H1 (cell line): ENCODE data around the gene DNER. TPM values are rescaled to one million over a fixed set of nuclear protein-coding genes. Genes with fewer than 3 reads are reported as not detected.

Source experiments
- CTCF ChIA-PET: fragments of 300-600 bp; sonication (Branson Sonifier 250); formaldehyde crosslinking; loops from one replicate; lab custom pipeline; 2021; ENCODE audit not compliant: partially characterized antibody; lab: Charles Lee
- POLR2A ChIA-PET: fragments of 300-600 bp; sonication (Branson Sonifier 250); formaldehyde crosslinking; loops from one replicate; lab custom pipeline; 2021; ENCODE audit warnings: inconsistent platforms; ENCODE audit not compliant: partially characterized antibody; lab: Charles Lee
- DNase-seq, 2 experiments: peaks; one replicate each; pipeline versions ENCODE4 v3.0.0 to v3.0.0-alpha.2; 2010 to 2022; ENCODE audit warnings: low spot score in 2 of 2, low read depth in 1 of 2, mixed read lengths in 1 of 2
- FAIRE-seq: peaks from 2 replicates; lab custom pipeline; 2011; peaks lifted over from hg19 to GRCh38; lab: Jason Lieb, UNC
- H2AFZ ChIP-seq: 2 replicates; pipeline ENCODE4 v1.8.1; 2012; ENCODE audit warnings: low read length, inconsistent platforms
- H2AK5ac ChIP-seq: 2 replicates; pipeline ENCODE4 v1.6.1; 2013; ENCODE audit warnings: low read depth, low read length
- H2BK120ac ChIP-seq: replicated peaks from 2 replicates; pipeline ENCODE3; 2013; ENCODE audit warnings: low read depth, low read length, inconsistent platforms
- H2BK12ac ChIP-seq: 2 replicates; pipeline ENCODE4 v1.6.1; 2013; ENCODE audit warnings: low read depth, low read length
- H2BK15ac ChIP-seq: 2 replicates; pipeline ENCODE4 v1.6.1; 2013; ENCODE audit warnings: low read length
- H2BK20ac ChIP-seq: 2 replicates; pipeline ENCODE4 v1.6.1; 2013; ENCODE audit warnings: low read length
- H2BK5ac ChIP-seq: 2 replicates; pipeline ENCODE4 v1.6.1; 2013; ENCODE audit warnings: low read depth, low read length
- H3K14ac ChIP-seq: 2 replicates; pipeline ENCODE4 v1.6.1; 2013; ENCODE audit warnings: inconsistent platforms; ENCODE audit not compliant: insufficient read length
- H3K18ac ChIP-seq: 2 replicates; pipeline ENCODE4 v1.6.1; 2013; ENCODE audit warnings: low read length; ENCODE audit errors: extremely low read depth
- H3K23ac ChIP-seq: 2 replicates; pipeline ENCODE4 v1.6.1; 2013; ENCODE audit warnings: inconsistent platforms; ENCODE audit not compliant: insufficient read length
- H3K23me2 ChIP-seq: 2 replicates; pipeline ENCODE4 v1.6.1; 2013; ENCODE audit warnings: low read depth, low read length
- H3K27ac ChIP-seq: 2 replicates; pipeline ENCODE4 v1.6.1; 2011; ENCODE audit warnings: low read depth, low read length, inconsistent platforms
- H3K27me3 ChIP-seq, 4 experiments: replicated peaks in 1 of 4; 1 replicate in 1 of 4; 2 replicates in 3 of 4; pipeline versions ENCODE4 v1.6.1 to v1.8.1; 2011 to 2013; ENCODE audit warnings: low read length in 3 of 4, mild to moderate bottlenecking in 3 of 4, inconsistent platforms in 2 of 4, mixed read lengths in 2 of 4, moderate library complexity in 1 of 4; ENCODE audit not compliant: control insufficient read depth in 3 of 4, insufficient read depth in 3 of 4; ENCODE audit errors: extremely low read depth in 1 of 4
- H3K36me3 ChIP-seq, 4 experiments: 2 replicates each; pipeline versions ENCODE4 v1.6.1 to v1.8.1; 2011 to 2013; ENCODE audit warnings: mild to moderate bottlenecking in 4 of 4, low read length in 3 of 4, moderate library complexity in 2 of 4, control low read depth in 1 of 4, inconsistent platforms in 1 of 4; ENCODE audit not compliant: insufficient read depth in 4 of 4, control insufficient read depth in 2 of 4
- H3K4ac ChIP-seq: replicated peaks from 2 replicates; pipeline ENCODE3; 2013; ENCODE audit warnings: low read length, low read depth, mixed read lengths, inconsistent platforms; ENCODE audit not compliant: insufficient read length
- H3K4me1 ChIP-seq, 4 experiments: replicated peaks in 1 of 4; 1 replicate in 1 of 4; 2 replicates in 3 of 4; pipeline versions ENCODE4 v1.6.1 to v1.8.1; 2011 to 2013; ENCODE audit warnings: low read length in 3 of 4, inconsistent platforms in 2 of 4, mixed read lengths in 1 of 4; ENCODE audit not compliant: insufficient read depth in 4 of 4, control insufficient read depth in 3 of 4
- H3K4me2 ChIP-seq, 2 experiments: 2 replicates each; pipeline versions ENCODE4 v1.6.1 to v1.8.1; 2011 to 2013; ENCODE audit warnings: low read depth in 2 of 2, low read length in 2 of 2, control low read depth in 1 of 2, inconsistent platforms in 1 of 2, mild to moderate bottlenecking in 1 of 2; ENCODE audit not compliant: insufficient read depth in 1 of 2
- H3K4me3 ChIP-seq, 4 experiments: fragments of 200-600, 300-600 bp in 1 of 4; sonication (generic), shearing (Covaris generic), sonication (Bioruptor Twin) in 1 of 4; 2 replicates each; pipeline versions ENCODE4 v1.5.1 to v1.8.1; 2011 to 2016; ENCODE audit warnings: low read length in 4 of 4, low read depth in 3 of 4, control low read depth in 2 of 4, inconsistent platforms in 2 of 4, mild to moderate bottlenecking in 2 of 4, mixed read lengths in 1 of 4, moderate library complexity in 1 of 4; ENCODE audit not compliant: insufficient read depth in 2 of 4; ENCODE audit errors: extremely low read depth in 1 of 4
- H3K56ac ChIP-seq: replicated peaks from 2 replicates; pipeline ENCODE3; 2013; ENCODE audit warnings: low read depth, mild to moderate bottlenecking, mixed read lengths, low read length, inconsistent platforms; ENCODE audit not compliant: insufficient read length
- H3K79me1 ChIP-seq: 2 replicates; pipeline ENCODE4 v1.6.1; 2013; ENCODE audit warnings: low read depth, low read length, control low read depth
- H3K79me2 ChIP-seq, 2 experiments: 2 replicates each; pipeline versions ENCODE4 v1.6.1 to v1.8.1; 2012 to 2013; ENCODE audit warnings: low read length in 2 of 2, mild to moderate bottlenecking in 2 of 2, inconsistent platforms in 1 of 2; ENCODE audit not compliant: insufficient read depth in 2 of 2, control insufficient read depth in 1 of 2
- H3K9ac ChIP-seq, 4 experiments: replicated peaks in 1 of 4; 1 replicate in 1 of 4; 2 replicates in 3 of 4; pipeline versions ENCODE4 v1.6.1 to v1.8.1; 2011 to 2013; ENCODE audit warnings: low read depth in 3 of 4, low read length in 3 of 4, control low read depth in 2 of 4, mild to moderate bottlenecking in 2 of 4, moderate library complexity in 2 of 4, inconsistent platforms in 1 of 4; ENCODE audit errors: extremely low read depth in 1 of 4
- H3K9me3 ChIP-seq, 2 experiments: 2 replicates each; pipeline versions ENCODE4 v1.6.1 to v1.8.1; 2012 to 2013; ENCODE audit warnings: mild to moderate bottlenecking in 2 of 2, moderate library complexity in 2 of 2, control low read depth in 1 of 2, inconsistent platforms in 1 of 2, low read depth in 1 of 2, low read length in 1 of 2, mixed read lengths in 1 of 2; ENCODE audit not compliant: insufficient read depth in 2 of 2
- H4K20me1 ChIP-seq, 2 experiments: replicated peaks in 1 of 2; 2 replicates each; pipeline versions ENCODE3 to v1.8.1; 2011 to 2013; ENCODE audit warnings: inconsistent platforms in 2 of 2, low read length in 2 of 2, mild to moderate bottlenecking in 1 of 2; ENCODE audit not compliant: insufficient read depth in 2 of 2, control insufficient read depth in 1 of 2
- H4K5ac ChIP-seq: 2 replicates; pipeline ENCODE4 v1.6.1; 2013; ENCODE audit warnings: low read length, low read depth, mixed read lengths, inconsistent platforms; ENCODE audit not compliant: insufficient read length
- H4K8ac ChIP-seq: 2 replicates; pipeline ENCODE4 v1.8.0; 2013; ENCODE audit warnings: mild to moderate bottlenecking, moderate library complexity, low read length, inconsistent platforms; ENCODE audit not compliant: insufficient read depth; ENCODE audit errors: extremely low read depth
- H4K91ac ChIP-seq: replicated peaks from 2 replicates; pipeline ENCODE3; 2013; ENCODE audit warnings: low read length, mixed read lengths, inconsistent platforms; ENCODE audit not compliant: insufficient read length
- EP300 ChIP-seq, 2 experiments: IDR thresholded peaks; 1 replicate in 1 of 2; 2 replicates in 1 of 2; pipeline ENCODE4 v1.6.1; 2011 to 2012; ENCODE audit warnings: low read depth in 2 of 2, low read length in 2 of 2, mild to moderate bottlenecking in 2 of 2, borderline replicate concordance in 1 of 2, inconsistent platforms in 1 of 2, moderate library complexity in 1 of 2
- FOSL1 ChIP-seq: IDR thresholded peaks from 2 replicates; pipeline ENCODE4 v1.6.1; 2011; ENCODE audit warnings: mild to moderate bottlenecking, low read depth, low read length, moderate library complexity; ENCODE audit not compliant: insufficient read depth
- GABPA ChIP-seq: IDR thresholded peaks from 2 replicates; pipeline ENCODE4 v1.6.1; 2011; ENCODE audit warnings: mild to moderate bottlenecking, low read length, moderate library complexity, borderline replicate concordance; ENCODE audit not compliant: insufficient read depth
- HDAC2 ChIP-seq, 2 experiments: fragments of 300-600 bp in 1 of 2; sonication (generic) in 1 of 2; IDR thresholded peaks; 2 replicates each; pipeline ENCODE4 v1.6.1; 2011 to 2012; ENCODE audit warnings: low read depth in 2 of 2, low read length in 2 of 2, mild to moderate bottlenecking in 2 of 2, moderate library complexity in 2 of 2, borderline replicate concordance in 1 of 2, inconsistent platforms in 1 of 2
- KDM5A ChIP-seq: fragments of 200-600 bp; IDR thresholded peaks from 2 replicates; pipeline ENCODE4 v1.7.1; 2012; ENCODE audit warnings: mild to moderate bottlenecking, low read length, inconsistent platforms, mixed read lengths
- POU5F1 ChIP-seq: IDR thresholded peaks from 2 replicates; pipeline ENCODE4 v1.6.1; 2011; ENCODE audit warnings: low read depth, mild to moderate bottlenecking, low read length, moderate library complexity
- RAD21 ChIP-seq, 2 experiments: IDR thresholded peaks in 1 of 2; conservative IDR thresholded peaks in 1 of 2; 2 replicates each; pipeline ENCODE4 v1.6.1; 2011; ENCODE audit warnings: low read depth in 2 of 2, low read length in 2 of 2, improper control_type of control experiment in 1 of 2, inconsistent platforms in 1 of 2, mild to moderate bottlenecking in 1 of 2, moderate library complexity in 1 of 2
- RFX5 ChIP-seq: IDR thresholded peaks from 2 replicates; pipeline ENCODE4 v1.6.1; 2011; ENCODE audit warnings: low read depth, low read length, improper control_type of control experiment, borderline replicate concordance
- SAP30 ChIP-seq: fragments of 300-600 bp; sonication (generic); IDR thresholded peaks from 2 replicates; pipeline ENCODE4 v1.7.1; 2012; ENCODE audit warnings: low read length, moderate library complexity, mild to moderate bottlenecking, inconsistent platforms; ENCODE audit not compliant: insufficient read depth, insufficient replicate concordance
- SIN3A ChIP-seq, 2 experiments: IDR thresholded peaks in 1 of 2; conservative IDR thresholded peaks in 1 of 2; 2 replicates each; pipeline ENCODE4 v1.6.1; 2011 to 2012; ENCODE audit warnings: low read length in 2 of 2, improper control_type of control experiment in 1 of 2, low read depth in 1 of 2, mild to moderate bottlenecking in 1 of 2
- TCF12 ChIP-seq: IDR thresholded peaks from 2 replicates; pipeline ENCODE4 v1.6.1; 2011; ENCODE audit warnings: low read depth, mild to moderate bottlenecking, low read length
- TEAD4 ChIP-seq: IDR thresholded peaks from 2 replicates; pipeline ENCODE4 v1.6.1; 2012; ENCODE audit warnings: low read depth, low read length, inconsistent platforms, mixed read lengths
- ZNF274 ChIP-seq: IDR thresholded peaks from 2 replicates; pipeline ENCODE4 v1.7.0; 2012; ENCODE audit warnings: low read length, borderline replicate concordance; ENCODE audit errors: extremely low read depth
- WGBS, 2 experiments: shearing (Covaris generic) in 1 of 2; methylation state at CpG; one replicate each; pipeline versions ENCODE4 v1.1.6 to v1.1.7; 2013 to 2015; ENCODE audit warnings: low lambda C conversion rate in 2 of 2, mixed read lengths in 2 of 2, inconsistent platforms in 1 of 2, low coverage in 1 of 2, missing lambda C conversion rate in 1 of 2; ENCODE audit not compliant: insufficient replicate concordance in 2 of 2, insufficient coverage in 1 of 2, insufficient read length in 1 of 2; ENCODE audit errors: extremely low coverage in 1 of 2, missing lambda C conversion rate in 1 of 2; 5-methylcytosine and 5-hydroxymethylcytosine counted together
- polyA plus RNA-seq, 7 experiments: library from polyadenylated mRNA; depleted of rRNA in 3 of 7; stranded (reverse) in 5 of 7; unstranded in 2 of 7; fragments of >200 nt in 5 of 7; fragments of 200-250 nt in 2 of 7; gene quantifications; 1 replicate in 5 of 7; 2 replicates in 1 of 7; 4 replicates in 1 of 7; pipeline versions ENCODE4 v1.2.1 to v1.2.3, GENCODE V29; 2011 to 2013; ENCODE audit warnings: missing spikeins in 2 of 7, mixed read lengths in 2 of 7
- total RNA-seq: library from RNA; stranded (reverse); fragmentation: NEBNext Ultra II Directional; extraction: Animal tissue kit (Norgen Biotek cat#: 25700); gene quantifications from 2 replicates; pipeline ENCODE4 v1.2.1, GENCODE V29; 2021

Gene DNER
- total and polyA plus RNA-seq, 2 of the 8 experiments (the other 6 are each of a cell fraction or from before 2014, with no cell fraction given) = 6.8 to 16.3 TPM

DNA sequence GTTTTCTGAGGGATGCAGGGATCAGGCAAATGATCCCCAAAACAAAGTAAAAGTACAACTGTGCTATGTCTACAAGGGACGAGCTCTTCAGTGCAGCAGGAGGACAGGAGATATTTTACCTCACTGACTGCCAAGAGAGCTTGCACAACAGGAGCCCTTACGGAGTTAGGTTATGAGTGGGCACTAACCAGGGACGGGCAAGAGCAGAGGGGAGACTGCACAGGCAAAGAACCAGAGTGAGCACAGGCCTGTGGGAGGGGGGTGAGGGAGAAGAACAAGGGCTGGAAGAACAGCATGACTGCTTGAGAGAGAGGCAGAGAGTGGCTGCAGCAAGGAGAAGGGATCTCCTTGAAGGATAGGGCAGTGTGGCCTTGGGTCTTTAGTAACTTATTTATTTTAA, 342.1 kb downstream of the DNER start:
- no peak overlapping the region for H4K91ac ChIP-seq
- H3K4me1 ChIP-seq = no peaks in the 10 kb centered on the region
- no peaks in the 10 kb centered on the region for H4K20me1 ChIP-seq
- no peak overlapping the region for H3K18ac ChIP-seq
- no peak overlapping the region for H4K5ac ChIP-seq
- no peaks in the 10 kb centered on the region for H3K79me1 ChIP-seq
- no peaks in the 10 kb centered on the region; a peak in 2 of 8 replicates for H3K36me3 ChIP-seq
- H2BK20ac ChIP-seq = no peak overlapping the region
- H3K4me3 ChIP-seq = no peak overlapping the region
- H2BK5ac ChIP-seq = no peak overlapping the region
- 91% methylated on average over 3 of the region's 3 CpGs; no CpG with 5 or more reads in 1 of the 2 experiments for WGBS, 2 experiments
- no peak overlapping the region for H2BK120ac ChIP-seq
- no peak overlapping the region for H3K56ac ChIP-seq
- no peak for FAIRE-seq
- H3K9ac ChIP-seq = no peak overlapping the region
- H3K27ac ChIP-seq = no peak overlapping the region
- no peak overlapping the region for H2AK5ac ChIP-seq
- no peak overlapping the region for H3K23ac ChIP-seq
- H2BK12ac ChIP-seq = no peak overlapping the region
- H3K27me3 ChIP-seq = no peaks in the 10 kb centered on the region
- H3K23me2 ChIP-seq = no peaks in the 10 kb centered on the region
- ChIA-PET CTCF (interaction anchor here (1.0 to 1.1 kb wide), 2 partner anchors 28 to 59 kb away, joined by 4 to 5 read pairs; no protein-coding TSS in a partner anchor), POLR2A (no interaction called here)
- H3K79me2 ChIP-seq = no peaks in the 10 kb centered on the region
- no peak overlapping the region for H2AFZ ChIP-seq
- H2BK15ac ChIP-seq = no peak overlapping the region
- H3K14ac ChIP-seq = no peak overlapping the region
- H3K4ac ChIP-seq = no peak overlapping the region
- DNase-seq = no peak
- H3K4me2 ChIP-seq = no peak overlapping the region
- no peaks in the 10 kb centered on the region; a peak in 1 of 4 replicates for H3K9me3 ChIP-seq
- no peak overlapping the region for H4K8ac ChIP-seq
- TF ChIP-seq ZNF274 (no peak), TCF12 (no peak), RFX5 (no peak), FOSL1 (no peak), KDM5A (no peak), POU5F1 (no peak), EP300 (IDR thresholded peaks at IDR 0.05; ENCODE audit: borderline replicate concordance in 1 of 2, low read depth in 2 of 2, low read length in 2 of 2) (no peak), GABPA (no peak), SIN3A (conservative IDR thresholded peaks at IDR 0.05 in 1 of 2, IDR thresholded peaks at IDR 0.05 in 1 of 2; ENCODE audit: low read depth in 1 of 2, low read length in 2 of 2) (no peak), TEAD4 (no peak), SAP30 (no peak), RAD21 (IDR thresholded peaks at IDR 0.05 in 1 of 2, conservative IDR thresholded peaks at IDR 0.05 in 1 of 2; ENCODE audit: low read depth in 2 of 2, low read length in 2 of 2) (no peak), HDAC2 (IDR thresholded peaks at IDR 0.05; ENCODE audit: borderline replicate concordance in 1 of 2, low read depth in 2 of 2, low read length in 2 of 2) (no peak)
